A549 (cell line): ENCODE measurements around the gene UBXN7. TPM values are rescaled to one million over a fixed set of nuclear protein-coding genes. Genes with fewer than 3 reads are reported as not detected.

Experiments
- ATAC-seq, 2 experiments: fragments of 200-7000 bp in 1 of 2; fragments of >200 bp in 1 of 2; cut with Nextera tagmentation in 1 of 2; cut with Tn5 transposase in 1 of 2; 3 replicates each; pipeline versions ENCODE4 v1.8.0 to v1.9.1; 2018 to 2020; ENCODE audit warnings: mild to moderate bottlenecking in 1 of 2, moderate library complexity in 1 of 2
- CTCF ChIA-PET: fragments of 300-600 bp; sonication (Branson Sonifier 250); formaldehyde crosslinking; extraction: SDS; loops from one replicate; lab custom pipeline; 2021; ENCODE audit warnings: antibody characterized with exemption, inconsistent platforms; lab: Yijun Ruan, JAX
- POLR2A ChIA-PET: fragments of 350-600 bp; formaldehyde crosslinking; extraction: SDS; loops from one replicate; lab custom pipeline; 2021; ENCODE audit warnings: antibody characterized with exemption, inconsistent platforms; lab: Yijun Ruan, JAX
- DNase-seq, 2 experiments: peaks; one replicate each; pipeline versions ENCODE4 v3.0.0 to v3.0.0-alpha.2; 2011 to 2016; ENCODE audit warnings: low read depth in 1 of 2, low spot score in 1 of 2
- FAIRE-seq: peaks from 2 replicates; lab custom pipeline; 2011; peaks lifted over from hg19 to GRCh38; lab: Jason Lieb, UNC
- H3K27ac ChIP-seq, 2 experiments: fragments of >200 bp; sonication (Bioruptor Twin); formaldehyde crosslinking; 3 replicates each; pipeline ENCODE4 v1.5.1; 2016 to 2017
- H3K4me1 ChIP-seq: fragments of >200 bp; sonication (Bioruptor Twin); formaldehyde crosslinking; 3 replicates; pipeline ENCODE4 v1.6.1; 2016
- H3K4me2 ChIP-seq: fragments of >200 bp; sonication (Bioruptor Twin); formaldehyde crosslinking; 3 replicates; pipeline ENCODE4 v1.6.1; 2016
- H3K4me3 ChIP-seq: fragments of >200 bp; sonication (Bioruptor Twin); formaldehyde crosslinking; 3 replicates; pipeline ENCODE4 v1.5.1; 2016
- H3K9me3 ChIP-seq: fragments of >200 bp; sonication (Bioruptor Twin); formaldehyde crosslinking; 3 replicates; pipeline ENCODE4 v1.6.1; 2016
- CHD4 ChIP-seq: fragments of 200-600 bp; sonication (generic); IDR thresholded peaks from 2 replicates; pipeline ENCODE4 v1.6.1; 2016; ENCODE audit warnings: antibody characterized with exemption, mild to moderate bottlenecking, borderline replicate concordance
- E2F6 ChIP-seq: IDR thresholded peaks from 2 replicates; pipeline ENCODE4 v1.6.1; 2012; ENCODE audit warnings: low read depth, borderline replicate concordance
- EHMT2 ChIP-seq: fragments of 200-600 bp; sonication (generic); IDR thresholded peaks from 2 replicates; pipeline ENCODE4 v1.6.1; 2016; ENCODE audit warnings: antibody characterized with exemption, low read depth, mild to moderate bottlenecking, moderate library complexity
- FOSL2 ChIP-seq, 2 experiments: fragments of 450-650 bp in 1 of 2; fragments of >200 bp in 1 of 2; sonication (Bioruptor Twin) in 1 of 2; formaldehyde crosslinking; IDR thresholded peaks; 2 replicates each; pipeline versions ENCODE4 v1.5.0 to v1.6.1; 2016 to 2020; ENCODE audit warnings: mild to moderate bottlenecking in 1 of 2, moderate library complexity in 1 of 2
- GATA3 ChIP-seq: IDR thresholded peaks from 2 replicates; pipeline ENCODE4 v1.6.1; 2012; ENCODE audit warnings: borderline replicate concordance
- HOXB5 ChIP-seq: fragments of 250-450 bp; sonication (Bioruptor Pico); IDR thresholded peaks from 2 replicates; pipeline ENCODE4 v1.5.0; 2020; ENCODE audit warnings: mild to moderate bottlenecking, moderate library complexity
- MAFK ChIP-seq: fragments of 450-650 bp; IDR thresholded peaks from 2 replicates; pipeline ENCODE4 v1.6.1; 2014; ENCODE audit not compliant: partially characterized antibody
- PBX3 ChIP-seq: IDR thresholded peaks from 2 replicates; pipeline ENCODE4 v1.6.1; 2012
- PHF8 ChIP-seq: fragments of 200-600 bp; sonication (generic); IDR thresholded peaks from 2 replicates; pipeline ENCODE4 v1.6.1; 2016; ENCODE audit warnings: low read depth, mild to moderate bottlenecking, antibody characterized with exemption, moderate library complexity, borderline replicate concordance
- RAD21 ChIP-seq, 2 experiments: fragments of >200 bp in 1 of 2; sonication (Bioruptor Twin) in 1 of 2; formaldehyde crosslinking in 1 of 2; IDR thresholded peaks in 1 of 2; conservative IDR thresholded peaks in 1 of 2; 2 replicates in 1 of 2; 3 replicates in 1 of 2; pipeline ENCODE4 v1.6.1; 2012 to 2018; ENCODE audit warnings: inconsistent platforms in 1 of 2
- RARB ChIP-seq: fragments of 250-450 bp; sonication (Bioruptor Pico); IDR thresholded peaks from 2 replicates; pipeline ENCODE4 v1.8.0; 2021; ENCODE audit warnings: mild to moderate bottlenecking, moderate library complexity
- SREBF2 ChIP-seq: fragments of 450-650 bp; IDR thresholded peaks from 2 replicates; pipeline ENCODE4 v1.6.1; 2014; ENCODE audit warnings: mild to moderate bottlenecking, moderate library complexity
- TFCP2L1 ChIP-seq: fragments of 250-450 bp; sonication (Bioruptor Pico); IDR thresholded peaks from 2 replicates; pipeline ENCODE4 v1.5.0; 2021; ENCODE audit warnings: mild to moderate bottlenecking
- TP53 ChIP-seq: fragments of 250-450 bp; sonication (Bioruptor Pico); IDR thresholded peaks from 2 replicates; pipeline ENCODE4 v1.5.0; 2021; ENCODE audit warnings: mild to moderate bottlenecking, moderate library complexity
- ZSCAN20 ChIP-seq: fragments of 250-450 bp; sonication (Bioruptor Pico); IDR thresholded peaks from 2 replicates; pipeline ENCODE4 v1.8.0; 2022; ENCODE audit warnings: mild to moderate bottlenecking, moderate library complexity
- WGBS: methylation state at CpG from one replicate; pipeline ENCODE4 v1.1.6; 2017; ENCODE audit errors: missing lambda C conversion rate; 5-methylcytosine and 5-hydroxymethylcytosine counted together
- polyA plus RNA-seq, 4 experiments: library from polyadenylated mRNA; depleted of rRNA in 3 of 4; stranded (reverse); fragments of >200 nt; fragmentation: RNase III in 1 of 4; extraction: RNeasy Plus Mini Kit Qiagen cat#74134 plus additional on column Dnase treatment in 1 of 4; gene quantifications; 2 replicates in 3 of 4; 3 replicates in 1 of 4; pipeline ENCODE4 v1.2.3, GENCODE V29; 2011 to 2017
- TF ChIP-seq, protein P1 (sequence below): fragments of 150-350 bp; IDR thresholded peaks from 2 replicates; pipeline ENCODE4 v1.6.1; 2014; ENCODE audit warnings: low read depth, mild to moderate bottlenecking, low read length
- TF ChIP-seq, protein P2 (sequence below): fragments of >200 bp; sonication (Bioruptor Twin); formaldehyde crosslinking; IDR thresholded peaks from 3 replicates; pipeline ENCODE4 v1.6.1; 2016
- TF ChIP-seq, protein P3 (sequence below): fragments of 200-600 bp; sonication (generic); IDR thresholded peaks from 2 replicates; pipeline ENCODE4 v1.6.1; 2016; ENCODE audit warnings: antibody characterized with exemption, mild to moderate bottlenecking, moderate library complexity
- TF ChIP-seq, protein P4 (sequence below): IDR thresholded peaks from 2 replicates; pipeline ENCODE4 v1.6.1; 2012

The UBXN7 gene
- polyA plus RNA-seq, 2 of the 4 experiments (the other 2 are of a cell fraction): 7.9 to 14.5 TPM

GRCh38 chr3:196351541-196351940 lies 80.7 kb downstream of the UBXN7 start:
- Histone ChIP-seq H3K4me2 (no peak overlapping the region), H3K27ac (no peak overlapping the region), H3K4me1 (peaks cover 13% of the 10 kb centered on the region), H3K9me3 (no peaks in the 10 kb centered on the region), H3K4me3 (no peak overlapping the region)
- TF ChIP-seq E2F6: no peak
- TF ChIP-seq HOXB5 (CRISPR knock-in tag): no peak
- DNase-seq: no peak
- no peak for FAIRE-seq
- ChIA-PET POLR2A (no interaction called here), CTCF (no interaction called here)
- 92% methylated on average over 6 of the region's 6 CpGs for WGBS
- no peak for ATAC-seq

DNA sequence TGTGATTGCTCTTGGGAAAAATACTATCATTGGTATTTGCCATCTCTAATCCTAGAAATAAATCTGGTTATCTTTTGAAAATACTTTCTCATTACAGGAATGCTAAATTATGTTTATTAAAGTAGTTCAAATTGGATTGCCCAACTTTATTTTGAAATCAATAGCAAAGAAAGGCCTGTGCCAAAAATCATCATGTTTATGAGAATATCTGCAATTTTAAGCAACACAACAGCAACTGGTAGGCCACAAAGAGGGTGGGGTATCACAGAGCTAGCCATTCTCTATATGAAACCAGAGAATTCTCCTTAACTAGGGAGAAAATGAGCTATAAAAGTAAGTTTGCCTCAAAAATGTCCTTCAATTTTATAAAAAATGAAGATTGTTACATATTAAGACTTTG lies 82.2 kb downstream of the UBXN7 start:
- POLR2A ChIA-PET: no interaction called here
- H3K27ac ChIP-seq: no peak overlapping the region
- peaks cover 13% of the 10 kb centered on the region for H3K4me1 ChIP-seq
- no peak overlapping the region for H3K4me3 ChIP-seq
- DNase-seq: no peak
- TF ChIP-seq, protein P1, sequence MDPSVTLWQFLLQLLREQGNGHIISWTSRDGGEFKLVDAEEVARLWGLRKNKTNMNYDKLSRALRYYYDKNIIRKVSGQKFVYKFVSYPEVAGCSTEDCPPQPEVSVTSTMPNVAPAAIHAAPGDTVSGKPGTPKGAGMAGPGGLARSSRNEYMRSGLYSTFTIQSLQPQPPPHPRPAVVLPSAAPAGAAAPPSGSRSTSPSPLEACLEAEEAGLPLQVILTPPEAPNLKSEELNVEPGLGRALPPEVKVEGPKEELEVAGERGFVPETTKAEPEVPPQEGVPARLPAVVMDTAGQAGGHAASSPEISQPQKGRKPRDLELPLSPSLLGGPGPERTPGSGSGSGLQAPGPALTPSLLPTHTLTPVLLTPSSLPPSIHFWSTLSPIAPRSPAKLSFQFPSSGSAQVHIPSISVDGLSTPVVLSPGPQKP: no peak
- TF ChIP-seq, protein P2, sequence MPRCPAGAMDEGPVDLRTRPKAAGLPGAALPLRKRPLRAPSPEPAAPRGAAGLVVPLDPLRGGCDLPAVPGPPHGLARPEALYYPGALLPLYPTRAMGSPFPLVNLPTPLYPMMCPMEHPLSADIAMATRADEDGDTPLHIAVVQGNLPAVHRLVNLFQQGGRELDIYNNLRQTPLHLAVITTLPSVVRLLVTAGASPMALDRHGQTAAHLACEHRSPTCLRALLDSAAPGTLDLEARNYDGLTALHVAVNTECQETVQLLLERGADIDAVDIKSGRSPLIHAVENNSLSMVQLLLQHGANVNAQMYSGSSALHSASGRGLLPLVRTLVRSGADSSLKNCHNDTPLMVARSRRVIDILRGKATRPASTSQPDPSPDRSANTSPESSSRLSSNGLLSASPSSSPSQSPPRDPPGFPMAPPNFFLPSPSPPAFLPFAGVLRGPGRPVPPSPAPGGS: no peak
- TF ChIP-seq, protein P3, sequence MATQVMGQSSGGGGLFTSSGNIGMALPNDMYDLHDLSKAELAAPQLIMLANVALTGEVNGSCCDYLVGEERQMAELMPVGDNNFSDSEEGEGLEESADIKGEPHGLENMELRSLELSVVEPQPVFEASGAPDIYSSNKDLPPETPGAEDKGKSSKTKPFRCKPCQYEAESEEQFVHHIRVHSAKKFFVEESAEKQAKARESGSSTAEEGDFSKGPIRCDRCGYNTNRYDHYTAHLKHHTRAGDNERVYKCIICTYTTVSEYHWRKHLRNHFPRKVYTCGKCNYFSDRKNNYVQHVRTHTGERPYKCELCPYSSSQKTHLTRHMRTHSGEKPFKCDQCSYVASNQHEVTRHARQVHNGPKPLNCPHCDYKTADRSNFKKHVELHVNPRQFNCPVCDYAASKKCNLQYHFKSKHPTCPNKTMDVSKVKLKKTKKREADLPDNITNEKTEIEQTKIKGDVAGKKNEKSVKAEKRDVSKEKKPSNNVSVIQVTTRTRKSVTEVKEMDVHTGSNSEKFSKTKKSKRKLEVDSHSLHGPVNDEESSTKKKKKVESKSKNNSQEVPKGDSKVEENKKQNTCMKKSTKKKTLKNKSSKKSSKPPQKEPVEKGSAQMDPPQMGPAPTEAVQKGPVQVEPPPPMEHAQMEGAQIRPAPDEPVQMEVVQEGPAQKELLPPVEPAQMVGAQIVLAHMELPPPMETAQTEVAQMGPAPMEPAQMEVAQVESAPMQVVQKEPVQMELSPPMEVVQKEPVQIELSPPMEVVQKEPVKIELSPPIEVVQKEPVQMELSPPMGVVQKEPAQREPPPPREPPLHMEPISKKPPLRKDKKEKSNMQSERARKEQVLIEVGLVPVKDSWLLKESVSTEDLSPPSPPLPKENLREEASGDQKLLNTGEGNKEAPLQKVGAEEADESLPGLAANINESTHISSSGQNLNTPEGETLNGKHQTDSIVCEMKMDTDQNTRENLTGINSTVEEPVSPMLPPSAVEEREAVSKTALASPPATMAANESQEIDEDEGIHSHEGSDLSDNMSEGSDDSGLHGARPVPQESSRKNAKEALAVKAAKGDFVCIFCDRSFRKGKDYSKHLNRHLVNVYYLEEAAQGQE: no peak
- no peak for TF ChIP-seq FOSL2 (IDR thresholded peaks at IDR 0.05)
- TF ChIP-seq FOSL2 (CRISPR knock-in tag; IDR thresholded peaks at IDR 0.05): no peak
- TF ChIP-seq, protein P4, sequence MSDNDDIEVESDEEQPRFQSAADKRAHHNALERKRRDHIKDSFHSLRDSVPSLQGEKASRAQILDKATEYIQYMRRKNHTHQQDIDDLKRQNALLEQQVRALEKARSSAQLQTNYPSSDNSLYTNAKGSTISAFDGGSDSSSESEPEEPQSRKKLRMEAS: no peak
- TF ChIP-seq RARB (CRISPR knock-in tag): no peak
- no peak for TF ChIP-seq EHMT2
- no peak for TF ChIP-seq MAFK
- TF ChIP-seq PBX3: no peak
- no peak for TF ChIP-seq ZSCAN20 (CRISPR knock-in tag)
- TF ChIP-seq TP53 (CRISPR knock-in tag): no peak
- no peak for TF ChIP-seq TFCP2L1 (CRISPR knock-in tag)
- no peak for TF ChIP-seq CHD4
- no peak for TF ChIP-seq SREBF2
- TF ChIP-seq GATA3: no peak
- no peak for TF ChIP-seq RAD21 (conservative IDR thresholded peaks at IDR 0.05 in 1 of 2, IDR thresholded peaks at IDR 0.05 in 1 of 2)
- TF ChIP-seq PHF8: no peak
- TF ChIP-seq, all 56 proteins: peak for 0
- CTCF ChIA-PET: no interaction called here
- H3K9me3 ChIP-seq: no peaks in the 10 kb centered on the region
- no peak for ATAC-seq
- FAIRE-seq: no peak
- no peak overlapping the region for H3K4me2 ChIP-seq
